GM10847 (cell line): ENCODE data around the gene ZNF519.

Experiments
- POLR2A ChIP-seq: IDR thresholded peaks from 2 replicates; pipeline ENCODE4 v1.6.1; 2011; ENCODE audit not compliant: insufficient read length; ENCODE audit errors: extremely low read depth

Gene ZNF519

GRCh38 chr18:14132271-14132700 lies at the start of gene ZNF519:
Gene ZNF519, minus strand, starts transcription at chr18:14132435. Its CDS starts 158 bp downstream, at chr18:14132277.
- peak; percentile 40 for TF ChIP-seq POLR2A

- TF ChIP-seq POLR2A, result no peak
Measured at GRCh38 chr18:14179306-14179705, 47.1 kb upstream of the ZNF519 start.

- TF ChIP-seq POLR2A, result no peak
Measured at GRCh38 chr18:14174706-14175085, 42.5 kb upstream of the ZNF519 start.

GRCh38 chr18:14144628-14144895 lies 12.3 kb upstream of the ZNF519 start:
- TF ChIP-seq POLR2A, result no peak

GRCh38 chr18:14124689-14125088 lies 7.5 kb downstream of the ZNF519 start:
- no peak for TF ChIP-seq POLR2A

GRCh38 chr18:14122097-14122496 lies 10.1 kb downstream of the ZNF519 start:
- TF ChIP-seq POLR2A, result no peak

- TF ChIP-seq POLR2A, result no peak
Measured at GRCh38 chr18:14120926-14121325, 11.3 kb downstream of the ZNF519 start.

GRCh38 chr18:14117606-14118005 lies 14.6 kb downstream of the ZNF519 start:
- TF ChIP-seq POLR2A, result no peak

- no peak for TF ChIP-seq POLR2A
Measured at GRCh38 chr18:14106906-14107305, 25.3 kb downstream of the ZNF519 start.

- no peak for TF ChIP-seq POLR2A
Measured at GRCh38 chr18:14104906-14105748, 27.1 kb downstream of the ZNF519 start.

GRCh38 chr18:14104201-14104600 lies 28.0 kb downstream of the ZNF519 start:
- no peak for TF ChIP-seq POLR2A

- no peak for TF ChIP-seq POLR2A
Measured at GRCh38 chr18:14100503-14101286, 31.5 kb downstream of the ZNF519 start.

- no peak for TF ChIP-seq POLR2A
Measured at GRCh38 chr18:14098428-14098827, 33.8 kb downstream of the ZNF519 start.

- TF ChIP-seq POLR2A, result no peak
Measured at GRCh38 chr18:14097761-14098160, 34.5 kb downstream of the ZNF519 start.

GRCh38 chr18:14093307-14093915 lies 38.8 kb downstream of the ZNF519 start:
- no peak for TF ChIP-seq POLR2A
